Activated CD8-positive, alpha-beta memory T cell treated with anti-CD3 and anti-CD28 coated beads for 36 hours (primary cell): Measurements from ENCODE around the gene ARCN1. TPM values are rescaled to one million over a fixed set of nuclear protein-coding genes. Genes with fewer than 3 reads are reported as not detected.

ENCODE experiments used
- CTCF ChIA-PET: fragments of 350-600 bp; sonication (Branson Sonifier 250); formaldehyde crosslinking; loops from one replicate; lab custom pipeline; 2021; ENCODE audit warnings: antibody characterized with exemption; lab: Charles Lee
- POLR2A ChIA-PET: fragments of 350-600 bp; sonication (Branson Sonifier 250); formaldehyde crosslinking; loops from one replicate; lab custom pipeline; 2021; ENCODE audit warnings: antibody characterized with exemption; lab: Charles Lee
- total RNA-seq, 2 experiments: library from RNA; stranded (reverse); gene quantifications; one replicate each; pipeline ENCODE4 v1.2.3, GENCODE V29; 2021

ARCN1 gene
- 100 to 1,000 TPM; 146 to 148 TPM for total RNA-seq

DNA sequence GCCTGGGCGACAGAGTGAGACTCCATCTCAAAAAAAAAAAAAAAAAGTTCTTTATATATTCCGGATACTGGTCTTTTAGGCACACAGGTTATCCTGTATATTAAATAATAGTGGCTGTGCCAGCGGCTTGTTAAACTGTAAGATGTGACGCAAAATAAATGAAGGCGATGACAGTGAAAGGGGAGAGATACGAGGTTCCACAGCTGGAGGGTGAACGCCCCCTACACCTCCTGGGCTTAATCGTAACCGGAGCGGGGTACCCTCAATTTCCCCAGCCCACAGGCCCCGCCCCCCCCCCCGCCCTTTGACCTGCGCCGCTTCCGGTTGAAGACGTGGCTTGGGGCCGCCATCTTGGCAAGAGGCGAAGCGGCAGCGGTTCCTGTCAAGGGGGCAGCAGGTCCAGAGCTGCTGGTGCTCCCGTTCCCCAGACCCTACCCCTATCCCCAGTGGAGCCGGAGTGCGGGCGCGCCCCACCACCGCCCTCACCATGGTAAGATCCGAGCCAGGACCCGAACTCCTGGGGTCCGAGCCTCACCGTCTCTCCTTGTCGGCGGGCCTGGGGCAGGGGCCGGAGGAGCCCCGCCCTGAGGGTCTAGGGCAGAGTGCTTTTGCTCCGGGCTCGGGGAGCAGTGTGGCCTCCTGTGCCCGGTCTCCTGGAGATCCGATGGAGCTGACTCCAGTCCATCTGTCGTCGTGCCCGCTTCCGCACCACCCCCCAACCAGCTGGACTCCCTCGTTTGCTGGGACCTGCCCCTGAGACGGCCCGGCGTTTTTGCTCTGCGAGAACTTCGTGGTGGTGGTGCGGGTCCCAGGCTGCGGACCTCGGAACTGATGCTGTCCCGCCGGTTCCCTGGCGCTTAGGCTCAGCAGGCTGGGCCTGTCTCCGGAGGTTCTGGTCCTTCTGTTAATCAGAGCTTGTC, at the start of gene ARCN1:
ARCN1 (plus strand) TSS at position 349 of the 920 bp plus-strand sequence; CDS start at position 488, 139 bp downstream.
- ChIA-PET POLR2A (interaction anchor here (0.5 to 1.0 kb wide), 4 partner anchors 9 to 337 kb away, joined by 3 to 7 read pairs (median 4); no protein-coding TSS in a partner anchor), CTCF (interaction anchor here (0.8 to 1.8 kb wide), 4 partner anchors 17 to 118 kb away, joined by 3 to 5 read pairs (median 3); no protein-coding TSS in a partner anchor)

- POLR2A ChIA-PET: no interaction called here
- CTCF ChIA-PET: no interaction called here
These were observed 49.6 kb upstream of the ARCN1 start for GRCh38 chr11:118522571-118523072.

- ChIA-PET POLR2A (no interaction called here), CTCF (no interaction called here)
These were observed 47.9 kb upstream of the ARCN1 start for GRCh38 chr11:118524356-118524755.

DNA sequence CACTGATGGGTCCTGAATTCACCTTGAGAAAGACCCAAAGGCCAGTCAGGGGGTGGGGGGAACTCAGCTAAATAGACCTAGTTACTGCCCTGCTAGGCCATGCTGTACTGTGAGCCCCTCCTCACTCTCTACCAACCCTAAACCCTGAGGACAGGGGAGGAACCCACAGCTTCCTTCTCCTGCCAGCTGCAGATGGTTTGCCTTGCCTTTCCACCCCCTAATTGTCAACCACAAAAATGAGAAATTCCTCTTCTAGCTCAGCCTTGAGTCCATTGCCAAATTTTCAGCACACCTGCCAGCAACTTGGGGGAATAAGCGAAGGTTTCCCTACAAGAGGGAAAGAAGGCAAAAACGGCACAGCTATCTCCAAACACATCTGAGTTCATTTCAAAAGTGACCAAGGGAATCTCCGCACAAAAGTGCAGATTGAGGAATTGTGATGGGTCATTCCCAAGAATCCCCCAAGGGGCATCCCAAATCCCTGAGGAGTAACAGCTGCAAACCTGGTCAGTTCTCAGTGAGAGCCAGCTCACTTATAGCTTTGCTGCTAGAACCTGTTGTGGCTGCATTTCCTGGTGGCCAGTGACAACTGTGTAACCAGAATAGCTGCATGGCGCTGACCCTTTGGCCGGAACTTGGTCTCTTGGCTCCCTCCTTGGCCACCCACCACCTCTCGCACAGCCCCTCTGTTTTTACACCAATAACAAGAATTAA, 47.3 kb upstream of the ARCN1 start:
- ChIA-PET CTCF (no interaction called here), POLR2A (no interaction called here)

DNA sequence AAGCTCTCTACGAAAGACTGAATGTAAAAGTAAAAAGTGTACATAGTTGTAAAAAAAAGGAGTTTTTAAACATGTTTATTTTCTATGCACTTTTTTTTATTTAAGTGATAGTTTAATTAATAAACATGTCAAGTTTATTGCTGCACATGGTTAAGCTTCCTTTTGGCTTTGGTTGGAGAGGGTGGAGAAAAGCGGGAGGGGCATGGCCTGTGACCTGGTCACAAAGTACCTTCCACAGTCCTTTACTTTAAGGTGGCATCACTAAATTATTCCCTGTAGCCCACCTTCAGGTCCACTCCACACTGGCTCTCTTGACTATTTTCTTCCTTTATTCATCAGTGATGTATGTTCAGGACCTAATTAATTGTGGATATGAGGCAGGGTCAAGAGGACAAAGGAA, 45.5 kb upstream of the ARCN1 start:
- ChIA-PET CTCF (interaction anchor here (0.6 to 1.4 kb wide), 4 partner anchors 8 to 42 kb away, joined by 3 to 5 read pairs (median 4); no protein-coding TSS in a partner anchor), POLR2A (no interaction called here)

DNA sequence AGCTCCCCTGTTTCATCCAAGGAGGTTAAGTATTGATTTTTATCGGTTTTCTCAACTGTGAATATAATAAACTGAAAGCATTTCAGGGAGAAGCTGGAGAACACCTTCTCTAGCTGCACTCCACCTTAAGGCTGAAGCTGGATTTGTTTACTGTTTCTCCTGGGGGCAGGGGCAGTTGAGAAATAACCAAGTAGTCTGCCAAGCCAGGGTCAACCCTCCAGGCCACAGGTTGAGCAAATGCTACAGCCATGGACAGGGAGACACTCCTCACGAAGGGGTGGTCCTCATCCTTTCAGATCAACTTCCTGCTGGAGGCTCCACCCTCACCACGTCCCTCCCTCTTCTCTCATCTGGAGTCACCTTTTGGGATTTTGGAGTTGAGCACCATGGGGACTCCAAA, 45.1 kb upstream of the ARCN1 start, which contains the start of gene TTC36:
TTC36 (plus strand) TSS at position 366 of the 400 bp plus-strand sequence; CDS start at position 387, 21 bp downstream.
- CTCF ChIA-PET: interaction anchor here (1.2 kb wide), 2 partner anchors 8 to 41 kb away, joined by 3 to 4 read pairs; no protein-coding TSS in a partner anchor

DNA sequence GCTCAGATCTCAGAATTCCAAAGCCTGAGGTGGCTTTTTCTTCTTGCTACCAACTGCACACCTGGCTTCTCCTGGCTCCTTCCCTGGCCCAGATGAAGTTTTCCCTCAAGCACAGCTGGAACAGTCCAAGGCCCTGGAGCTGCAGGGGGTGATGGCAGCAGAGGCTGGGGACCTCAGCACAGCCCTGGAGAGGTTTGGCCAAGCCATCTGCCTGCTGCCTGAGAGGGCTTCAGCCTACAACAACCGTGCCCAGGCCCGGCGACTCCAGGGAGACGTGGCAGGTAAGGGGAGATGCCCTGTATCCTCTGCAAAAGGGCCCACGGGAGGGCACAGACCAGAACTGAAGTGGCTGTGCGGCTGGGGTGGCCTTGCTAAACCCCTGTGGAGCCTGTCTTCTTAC, 43.7 kb upstream of the ARCN1 start:
- CTCF ChIA-PET: no interaction called here
- POLR2A ChIA-PET: interaction anchor here (0.6 kb wide), 1 partner anchor 97 kb away, joined by 7 read pairs; no protein-coding TSS in a partner anchor

More for the DNA sequence above, 45.1 kb upstream of the ARCN1 start, which contains the start of gene TTC36:
- POLR2A ChIA-PET: no interaction called here

- ChIA-PET POLR2A (interaction anchor here (0.6 kb wide), 1 partner anchor 132 kb away, joined by 3 read pairs; no protein-coding TSS in a partner anchor), CTCF (interaction anchor here (1.2 kb wide), 1 partner anchor 35 kb away, joined by 3 read pairs; no protein-coding TSS in a partner anchor)
These were observed 42.5 kb upstream of the ARCN1 start for GRCh38 chr11:118529584-118530175.

DNA sequence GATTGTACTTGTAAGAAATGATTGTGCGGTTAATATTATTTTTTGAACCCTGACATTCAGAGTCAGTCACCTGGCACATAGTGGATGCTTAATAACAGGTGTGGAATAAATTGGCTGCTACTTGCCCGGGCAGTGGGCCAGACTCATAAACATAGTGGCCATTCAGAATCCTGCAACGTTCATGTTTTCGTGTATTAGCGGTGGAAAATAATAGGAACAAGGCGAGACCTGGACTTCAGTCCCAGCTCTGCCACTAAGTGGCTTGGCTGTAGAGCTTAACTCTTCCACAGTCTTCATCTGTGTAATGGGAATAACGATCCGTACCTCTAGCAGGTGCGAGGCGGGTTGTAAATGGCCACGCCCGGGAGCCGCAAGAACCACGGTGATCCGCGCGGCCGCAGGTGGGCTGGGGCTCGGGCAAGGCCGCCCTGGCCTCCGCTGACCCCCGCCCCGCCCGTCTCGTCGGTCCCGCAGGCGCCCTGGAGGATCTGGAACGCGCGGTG, 42.0 kb upstream of the ARCN1 start:
- ChIA-PET CTCF (interaction anchor here (1.2 kb wide), 1 partner anchor 35 kb away, joined by 3 read pairs; no protein-coding TSS in a partner anchor), POLR2A (interaction anchor here (0.6 kb wide), 1 partner anchor 132 kb away, joined by 3 read pairs; no protein-coding TSS in a partner anchor)

DNA sequence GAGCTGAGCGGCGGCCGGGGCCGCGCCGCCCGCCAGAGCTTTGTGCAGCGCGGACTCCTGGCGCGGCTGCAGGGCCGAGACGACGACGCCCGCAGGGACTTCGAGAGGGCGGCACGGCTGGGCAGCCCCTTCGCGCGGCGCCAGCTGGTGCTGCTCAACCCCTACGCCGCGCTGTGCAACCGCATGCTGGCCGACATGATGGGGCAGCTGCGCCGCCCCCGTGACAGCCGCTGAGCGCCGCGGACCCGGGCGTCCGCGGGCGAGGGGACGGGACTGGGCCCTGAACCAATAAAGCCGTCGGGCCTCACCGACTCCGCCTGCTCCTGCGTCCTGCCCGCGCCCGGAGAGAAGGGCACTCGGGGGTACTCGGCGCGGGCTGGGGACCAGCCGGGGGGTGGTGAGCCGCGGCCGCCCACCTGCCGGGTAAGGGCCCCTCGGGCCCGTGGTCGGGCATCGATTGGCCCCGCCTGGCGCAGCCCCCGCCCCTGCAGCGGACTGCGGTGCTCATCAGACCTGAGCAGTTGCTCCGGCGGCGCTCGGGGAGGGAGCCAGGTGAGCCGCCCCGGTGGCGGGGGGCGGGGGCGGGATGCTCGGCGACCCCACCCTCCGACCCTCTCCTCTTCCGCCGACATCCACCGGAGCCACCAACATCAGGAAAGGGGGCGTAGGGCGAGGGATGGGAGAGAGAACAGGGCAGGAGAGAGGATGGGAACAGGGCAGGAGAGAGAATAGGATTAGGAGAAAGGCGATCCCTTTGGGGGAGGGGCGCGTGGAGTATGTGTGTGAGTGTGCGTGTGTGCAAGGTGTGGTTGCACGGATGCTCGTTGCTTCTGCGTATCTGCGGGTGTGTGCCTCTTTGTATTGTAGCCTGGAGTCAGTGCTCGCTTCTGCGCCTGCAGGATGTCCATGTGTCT, 41.3 kb upstream of the ARCN1 start, which contains the start of gene TMEM25:
TMEM25 (plus strand) TSS at position 510 of the 914 bp plus-strand sequence. CDS start 610 bp downstream, outside the sequence.
- CTCF ChIA-PET: interaction anchor here (1.2 kb wide), 1 partner anchor 34 kb away, joined by 3 read pairs; no protein-coding TSS in a partner anchor
- POLR2A ChIA-PET: no interaction called here

GRCh38 chr11:118531597-118532084, 40.6 kb upstream of the ARCN1 start:
- ChIA-PET POLR2A (no interaction called here), CTCF (no interaction called here)

DNA sequence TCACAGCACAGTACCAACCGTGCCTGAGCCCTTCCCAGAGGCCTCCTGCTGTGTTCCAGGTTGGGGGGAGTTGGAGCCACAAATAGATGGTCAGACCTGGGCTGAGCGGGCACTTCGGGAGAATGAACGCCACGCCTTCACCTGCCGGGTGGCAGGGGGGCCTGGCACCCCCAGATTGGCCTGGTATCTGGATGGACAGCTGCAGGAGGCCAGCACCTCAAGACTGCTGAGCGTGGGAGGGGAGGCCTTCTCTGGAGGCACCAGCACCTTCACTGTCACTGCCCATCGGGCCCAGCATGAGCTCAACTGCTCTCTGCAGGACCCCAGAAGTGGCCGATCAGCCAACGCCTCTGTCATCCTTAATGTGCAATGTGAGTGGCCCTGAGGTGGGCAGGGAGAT, 40.1 kb upstream of the ARCN1 start:
- ChIA-PET POLR2A (no interaction called here), CTCF (no interaction called here)

DNA sequence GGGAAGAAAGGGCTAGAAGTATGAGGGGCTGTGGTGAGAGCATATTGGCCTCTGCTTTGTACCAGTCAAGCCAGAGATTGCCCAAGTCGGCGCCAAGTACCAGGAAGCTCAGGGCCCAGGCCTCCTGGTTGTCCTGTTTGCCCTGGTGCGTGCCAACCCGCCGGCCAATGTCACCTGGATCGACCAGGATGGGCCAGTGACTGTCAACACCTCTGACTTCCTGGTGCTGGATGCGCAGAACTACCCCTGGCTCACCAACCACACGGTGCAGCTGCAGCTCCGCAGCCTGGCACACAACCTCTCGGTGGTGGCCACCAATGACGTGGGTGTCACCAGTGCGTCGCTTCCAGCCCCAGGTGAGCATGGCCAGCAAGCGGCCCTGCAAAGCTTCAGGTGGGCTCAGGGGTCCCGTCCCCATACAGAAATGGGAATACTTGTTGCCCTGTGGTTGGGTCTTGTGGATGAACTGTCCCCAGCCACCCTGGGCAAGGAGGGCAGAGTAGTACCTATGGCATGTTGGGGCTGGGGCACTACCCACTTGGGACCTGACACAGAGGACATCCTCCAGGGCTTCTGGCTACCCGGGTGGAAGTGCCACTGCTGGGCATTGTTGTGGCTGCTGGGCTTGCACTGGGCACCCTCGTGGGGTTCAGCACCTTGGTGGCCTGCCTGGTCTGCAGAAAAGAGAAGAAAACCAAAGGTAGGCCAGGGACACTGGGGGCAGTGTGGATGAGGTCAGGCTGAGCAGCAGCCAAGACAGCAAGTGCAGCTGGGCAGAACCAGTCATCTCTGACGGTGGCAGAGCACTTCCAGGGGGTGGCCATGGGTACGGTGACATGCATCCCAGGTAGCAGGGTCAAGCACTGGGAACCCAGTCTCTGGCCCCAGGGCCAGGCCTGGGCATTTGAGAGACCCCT, 39.1 kb upstream of the ARCN1 start:
- POLR2A ChIA-PET: no interaction called here
- CTCF ChIA-PET: no interaction called here

DNA sequence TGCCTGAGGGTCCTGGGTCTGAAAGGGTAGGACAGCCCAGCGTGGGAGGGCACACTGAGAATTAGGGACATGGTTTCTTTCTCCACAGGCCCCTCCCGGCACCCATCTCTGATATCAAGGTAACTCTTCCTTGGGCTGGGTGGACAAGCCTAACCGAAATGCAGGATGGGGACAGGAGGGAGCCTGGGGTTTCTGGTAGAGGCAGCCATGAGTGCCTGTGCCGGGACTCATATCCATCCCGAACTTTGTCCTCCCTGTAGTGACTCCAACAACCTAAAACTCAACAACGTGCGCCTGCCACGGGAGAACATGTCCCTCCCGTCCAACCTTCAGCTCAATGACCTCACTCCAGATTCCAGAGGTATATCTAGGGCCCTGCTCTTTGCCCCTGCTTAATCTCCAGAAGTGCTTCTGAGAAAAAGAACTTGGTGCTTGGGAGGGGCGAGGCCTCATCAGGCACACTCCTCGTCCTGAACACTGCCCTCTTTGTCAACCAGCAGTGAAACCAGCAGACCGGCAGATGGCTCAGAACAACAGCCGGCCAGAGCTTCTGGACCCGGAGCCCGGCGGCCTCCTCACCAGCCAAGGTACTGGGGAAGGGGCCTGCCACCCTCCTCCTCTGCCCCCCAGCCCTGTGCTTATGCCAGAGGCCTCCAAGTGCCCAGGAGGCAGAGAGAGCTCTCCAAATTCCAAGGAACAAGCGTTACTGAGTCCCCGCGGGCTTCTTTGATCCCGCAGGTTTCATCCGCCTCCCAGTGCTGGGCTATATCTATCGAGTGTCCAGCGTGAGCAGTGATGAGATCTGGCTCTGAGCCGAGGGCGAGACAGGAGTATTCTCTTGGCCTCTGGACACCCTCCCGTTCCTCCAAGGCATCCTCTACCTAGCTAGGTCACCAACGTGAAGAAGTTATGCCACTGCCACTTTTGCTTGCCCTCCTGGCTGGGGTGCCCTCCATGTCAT, 38.2 kb upstream of the ARCN1 start:
- ChIA-PET CTCF (no interaction called here), POLR2A (no interaction called here)

DNA sequence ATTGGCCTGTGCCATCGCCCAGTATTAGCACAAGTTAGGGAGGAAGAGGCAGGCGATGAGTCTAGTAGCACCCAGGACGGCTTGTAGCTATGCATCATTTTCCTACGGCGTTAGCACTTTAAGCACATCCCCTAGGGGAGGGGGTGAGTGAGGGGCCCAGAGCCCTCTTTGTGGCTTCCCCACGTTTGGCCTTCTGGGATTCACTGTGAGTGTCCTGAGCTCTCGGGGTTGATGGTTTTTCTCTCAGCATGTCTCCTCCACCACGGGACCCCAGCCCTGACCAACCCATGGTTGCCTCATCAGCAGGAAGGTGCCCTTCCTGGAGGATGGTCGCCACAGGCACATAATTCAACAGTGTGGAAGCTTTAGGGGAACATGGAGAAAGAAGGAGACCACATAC, 36.9 kb upstream of the ARCN1 start:
- CTCF ChIA-PET: no interaction called here
- POLR2A ChIA-PET: no interaction called here
